Left ventricle myocardium inferior (tissue), 1 donor: ENCODE results near the gene ATG4B. TPM values are rescaled to one million over a fixed set of nuclear protein-coding genes. Genes with fewer than 3 reads are reported as not detected.
A peak's percentile ranks its signal among the peaks of the same experiment; 100 is the strongest.

ENCODE experiments used
- DNase-seq: peaks from one replicate; pipeline ENCODE4 v3.0.0-alpha.2; 2020
- H3K27ac ChIP-seq: fragments of 200-600 bp; replicated peaks from 2 replicates; pipeline ENCODE4 v1.8.0; 2021
- H3K27me3 ChIP-seq: fragments of 200-600 bp; 2 replicates; pipeline ENCODE4 v1.8.0; 2021; ENCODE audit warnings: low read depth
- H3K36me3 ChIP-seq: fragments of 200-600 bp; 2 replicates; pipeline ENCODE4 v1.8.0; 2021
- H3K4me1 ChIP-seq: fragments of 200-600 bp; 2 replicates; pipeline ENCODE4 v1.8.0; 2021
- H3K4me3 ChIP-seq: fragments of 200-600 bp; 2 replicates; pipeline ENCODE4 v1.8.0; 2021; ENCODE audit warnings: mild to moderate bottlenecking, moderate library complexity
- H3K9me3 ChIP-seq: fragments of 200-600 bp; replicated peaks from 2 replicates; pipeline ENCODE4 v1.8.0; 2021
- intact Hi-C: fragments of 100-400 bp; cut with micrococcal nuclease; formaldehyde crosslinking; loops from one replicate; pipeline ENCODE4 v1.11.0; 2022
- total RNA-seq: library from RNA; stranded (reverse); fragmentation: NEBNext Ultra II Directional; extraction: Animal tissue kit (Norgen Biotek cat#: 25700); gene quantifications from one replicate; pipeline ENCODE4 v1.2.1, GENCODE V29; 2021
- TF ChIP-seq, protein P1 (sequence below): fragments of 200-600 bp; IDR thresholded peaks from 2 replicates; pipeline ENCODE4 v1.8.0; 2021; ENCODE audit warnings: antibody characterized with exemption, mild to moderate bottlenecking, borderline replicate concordance
- donor health status: DM: no; HTN: yes; CAD: no; lungs with severe emphysema.

Gene ATG4B
- total RNA-seq, 1 donor from 2014 or later, result 39.9 TPM

DNA sequence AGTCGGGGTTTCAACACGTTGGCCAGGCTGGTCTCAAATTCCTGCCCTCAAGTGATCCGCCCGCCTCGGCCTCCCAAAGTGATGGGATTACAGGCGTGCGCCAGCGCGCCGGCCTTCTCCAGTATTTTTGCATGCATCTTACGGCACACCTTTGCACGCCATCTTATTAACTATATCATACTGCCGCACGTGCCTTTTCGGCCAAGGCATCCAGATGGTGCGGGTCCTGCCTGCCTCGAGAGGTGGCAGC is 63.6 kb downstream of the ATG4B start:
- TF ChIP-seq, protein P1, sequence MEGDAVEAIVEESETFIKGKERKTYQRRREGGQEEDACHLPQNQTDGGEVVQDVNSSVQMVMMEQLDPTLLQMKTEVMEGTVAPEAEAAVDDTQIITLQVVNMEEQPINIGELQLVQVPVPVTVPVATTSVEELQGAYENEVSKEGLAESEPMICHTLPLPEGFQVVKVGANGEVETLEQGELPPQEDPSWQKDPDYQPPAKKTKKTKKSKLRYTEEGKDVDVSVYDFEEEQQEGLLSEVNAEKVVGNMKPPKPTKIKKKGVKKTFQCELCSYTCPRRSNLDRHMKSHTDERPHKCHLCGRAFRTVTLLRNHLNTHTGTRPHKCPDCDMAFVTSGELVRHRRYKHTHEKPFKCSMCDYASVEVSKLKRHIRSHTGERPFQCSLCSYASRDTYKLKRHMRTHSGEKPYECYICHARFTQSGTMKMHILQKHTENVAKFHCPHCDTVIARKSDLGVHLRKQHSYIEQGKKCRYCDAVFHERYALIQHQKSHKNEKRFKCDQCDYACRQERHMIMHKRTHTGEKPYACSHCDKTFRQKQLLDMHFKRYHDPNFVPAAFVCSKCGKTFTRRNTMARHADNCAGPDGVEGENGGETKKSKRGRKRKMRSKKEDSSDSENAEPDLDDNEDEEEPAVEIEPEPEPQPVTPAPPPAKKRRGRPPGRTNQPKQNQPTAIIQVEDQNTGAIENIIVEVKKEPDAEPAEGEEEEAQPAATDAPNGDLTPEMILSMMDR, result no peak
- no peaks in the 10 kb centered on the region for H3K27me3 ChIP-seq
- H3K4me3 ChIP-seq, result peak overlapping the region; percentile 92
- peak overlapping the region; percentile 96 for H3K27ac ChIP-seq
- H3K9me3 ChIP-seq, result no peaks in the 10 kb centered on the region
- intact Hi-C loops, result no loop called here
- peaks cover 25% of the 10 kb centered on the region for H3K4me1 ChIP-seq
- peaks cover 15% of the 10 kb centered on the region for H3K36me3 ChIP-seq
- no peak for DNase-seq

- no peaks in the 10 kb centered on the region for H3K27me3 ChIP-seq
- peaks cover 3% of the 10 kb centered on the region for H3K9me3 ChIP-seq
- TF ChIP-seq, protein P1, result peak; percentile 57
- intact Hi-C loops, result no loop called here
- peaks cover 25% of the 10 kb centered on the region for H3K4me1 ChIP-seq
- peaks cover 20% of the 10 kb centered on the region for H3K36me3 ChIP-seq
- peak within 1 kb of the TSS; percentile 96 for H3K27ac ChIP-seq
- H3K4me3 ChIP-seq, result peak within 1 kb of the TSS; percentile 92
- peak; percentile 98 for DNase-seq
These were observed 64.1 kb downstream of the ATG4B start, which contains the start of gene ING5 for GRCh38 chr2:241701399-241702154. TSS of gene ING5 (plus strand) at chr2:241702039. CDS start at chr2:241702066, 27 bp downstream.

DNA sequence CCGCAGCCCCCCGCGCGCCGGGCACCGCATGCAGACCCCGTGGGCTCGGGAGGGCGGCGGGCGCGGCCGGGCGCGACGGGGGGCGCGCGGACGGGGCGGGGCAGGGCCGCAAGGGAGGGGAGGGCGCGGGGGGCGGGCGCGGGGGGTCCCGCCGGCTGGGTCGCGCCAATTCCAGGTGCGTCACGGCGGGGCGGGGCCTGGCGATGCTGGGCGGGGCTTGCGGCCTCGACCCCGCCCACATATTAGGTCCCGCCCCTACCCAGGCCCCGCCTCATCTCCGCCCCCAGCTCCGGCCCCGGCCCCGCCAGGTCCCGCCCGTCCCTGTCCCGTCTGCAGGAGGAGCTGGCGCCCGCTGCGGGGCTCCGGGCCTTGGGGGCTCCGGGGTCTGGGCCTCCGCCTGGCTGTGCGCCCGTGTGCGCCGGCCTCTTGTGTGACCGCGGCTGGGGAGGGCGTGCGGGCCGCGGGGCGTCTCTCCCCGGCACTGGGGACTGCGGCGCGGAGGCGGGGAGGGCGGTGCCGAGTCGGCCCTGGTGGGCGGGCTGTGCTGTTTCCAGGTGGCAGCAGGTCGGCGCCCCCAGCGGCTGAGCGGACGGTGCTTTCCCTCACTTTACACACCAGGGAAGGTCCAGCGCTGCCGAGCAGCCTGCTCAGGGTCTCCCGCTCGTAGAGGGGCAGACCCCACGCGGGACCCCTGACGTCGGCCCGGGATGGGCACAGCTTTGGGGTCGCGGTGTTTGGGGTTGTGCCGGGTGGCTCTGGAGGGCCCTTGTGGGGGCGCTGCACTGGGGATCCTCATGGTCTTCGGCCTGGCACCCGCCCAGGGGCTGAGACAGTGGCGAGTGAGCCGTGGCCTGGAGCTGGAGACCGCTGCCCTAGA is 64.9 kb downstream of the ATG4B start:
- H3K4me3 ChIP-seq, result peak overlapping the region; percentile 92
- peaks cover 10% of the 10 kb centered on the region for H3K9me3 ChIP-seq
- no peaks in the 10 kb centered on the region for H3K27me3 ChIP-seq
- H3K27ac ChIP-seq, result peak overlapping the region; percentile 96
- intact Hi-C loops, result no loop called here
- H3K36me3 ChIP-seq, result peaks cover 28% of the 10 kb centered on the region
- peak; percentile 83 for DNase-seq
- H3K4me1 ChIP-seq, result peaks cover 25% of the 10 kb centered on the region
- TF ChIP-seq, protein P1, result peak; percentile 52

DNA sequence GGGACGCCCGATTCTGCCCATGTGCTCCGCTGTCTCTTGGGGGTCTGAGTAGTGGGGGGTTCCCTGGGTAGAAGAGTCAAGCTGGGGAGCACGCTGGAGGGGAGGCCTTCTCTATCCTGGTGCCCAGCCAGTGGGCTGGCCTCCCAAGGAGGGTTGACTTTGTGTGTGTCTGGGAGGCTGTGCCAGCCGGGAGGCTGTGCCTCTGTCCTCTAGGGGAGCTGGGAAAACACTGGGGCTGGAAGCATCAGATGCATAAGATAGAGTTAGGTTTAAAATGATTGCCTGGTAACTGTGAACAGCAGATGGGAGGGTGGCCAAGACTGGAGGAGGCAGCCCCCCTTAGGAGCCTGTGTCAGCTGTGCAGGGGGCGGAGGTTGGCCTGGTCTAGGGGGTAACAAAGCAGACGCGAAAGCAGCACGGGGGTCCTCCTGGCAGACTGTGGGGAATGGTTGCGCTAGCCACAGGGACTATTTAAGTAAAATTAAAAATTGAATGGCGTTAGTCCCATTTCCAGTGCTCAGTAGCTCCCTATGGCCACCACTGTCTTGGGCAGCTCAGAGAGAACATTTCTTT is 65.6 kb downstream of the ATG4B start:
- H3K9me3 ChIP-seq, result peaks cover 10% of the 10 kb centered on the region
- TF ChIP-seq, protein P1, result no peak
- no peaks in the 10 kb centered on the region for H3K27me3 ChIP-seq
- peak overlapping the region; percentile 96 for H3K27ac ChIP-seq
- peaks cover 25% of the 10 kb centered on the region for H3K4me1 ChIP-seq
- no peak for DNase-seq
- H3K4me3 ChIP-seq, result peak overlapping the region; percentile 92
- intact Hi-C loops, result no loop called here
- H3K36me3 ChIP-seq, result peaks cover 36% of the 10 kb centered on the region

GRCh38 chr2:241706537-241706936 is 69.0 kb downstream of the ATG4B start:
- Histone ChIP-seq H3K9me3 (peaks cover 10% of the 10 kb centered on the region), H3K27ac (no peak overlapping the region), H3K36me3 (peaks cover 68% of the 10 kb centered on the region), H3K27me3 (no peaks in the 10 kb centered on the region), H3K4me3 (no peak overlapping the region), H3K4me1 (peaks cover 16% of the 10 kb centered on the region)
- no peak for DNase-seq
- intact Hi-C loops, result no loop called here
- TF ChIP-seq, protein P1, result no peak
